Pancreas (tissue), 10 donors: ENCODE measurements around the gene NARF. TPM values are rescaled to one million over a fixed set of nuclear protein-coding genes. Genes with fewer than 3 reads are reported as not detected.
"Not testable (repeated sequence)": the region's sequence is repeated elsewhere in the genome, so short reads cannot be mapped to it uniquely, and the experiment has no call there.

Experiments used
- ATAC-seq, 4 donors: fragments of 200-7000 bp; cut with Tn5 transposase; one replicate each; pipeline versions ENCODE4 v1.8.0 to v1.9.1; 2020; ENCODE audit warnings: mild to moderate bottlenecking in 4 of 4, moderate library complexity in 4 of 4
- DNase-seq, 6 donors: peaks; one replicate each; pipeline ENCODE4 v3.0.0-alpha.2; 2020
- FAIRE-seq: peaks from 2 replicates; lab custom pipeline; 2012; peaks lifted over from hg19 to GRCh38; lab: Jason Lieb, UNC
- H3K27ac ChIP-seq, 4 donors: fragments of 200-600 bp; sonication (generic); 1 replicate in 3 of 4; 2 replicates in 1 of 4; pipeline versions ENCODE4 v1.5.0 to v1.8.0; 2020
- H3K27me3 ChIP-seq, 4 donors: fragments of 200-600 bp; one replicate each; pipeline ENCODE4 v1.8.0; 2021
- H3K36me3 ChIP-seq, 3 donors: fragments of 200-600 bp; sonication (generic) in 1 of 3; one replicate each; pipeline versions ENCODE4 v1.5.0 to v1.8.0; 2020 to 2021
- H3K4me1 ChIP-seq, 3 donors: fragments of 200-600 bp; one replicate each; pipeline ENCODE4 v1.8.0; 2021
- H3K4me3 ChIP-seq, 4 donors: fragments of 200-600 bp; sonication (generic) in 2 of 4; one replicate each; pipeline versions ENCODE4 v1.5.0 to v1.8.0; 2020 to 2021
- H3K9me3 ChIP-seq, 4 donors: fragments of 200-600 bp; one replicate each; pipeline ENCODE4 v1.8.0; 2021
- CTCF ChIP-seq, 4 donors: fragments of 200-600 bp; sonication (generic) in 3 of 4; IDR thresholded peaks; one replicate each; pipeline versions ENCODE4 v1.5.0 to v1.8.0; 2021; ENCODE audit warnings: antibody characterized with exemption in 4 of 4
- WGBS, 2 donors: extraction: QIAGEN DNeasy Blood & Tissue Kit; methylation state at CpG; one replicate each; pipeline ENCODE4 v1.1.7; 2013; 5-methylcytosine and 5-hydroxymethylcytosine counted together
- intact Hi-C, 3 donors: fragments of 100-400 bp; cut with DNase I; formaldehyde crosslinking; loops; one replicate each; pipeline versions ENCODE4 v1.11.1 to v1.14.2; 2022
- polyA plus RNA-seq, 2 donors: library from polyadenylated mRNA; stranded (reverse); fragments of 200-250 nt; gene quantifications; one replicate each; pipeline ENCODE4 v1.2.3, GENCODE V29; 2013
- total RNA-seq, 6 donors: library from RNA; stranded (reverse); fragmentation: NEBNext Ultra II Directional in 4 of 6; extraction: Animal tissue kit (Norgen Biotek cat#: 25700) in 4 of 6; gene quantifications; one replicate each; pipeline versions ENCODE4 v1.2.1 to v1.2.4, GENCODE V29; 2021 to 2023
- donor health status: healthy with polysubstance abuse.
- donor health status: DM: no; HTN: no; CAD: no; lungs with moderate emphysema.
- donor health status: DM: no; HTN: no; CAD: no.
- donor health status: control.
- donor health status: control.
- donor health status: Bipolar disorder and iron deficiency.
- donor health status: DM: yes; HTN: yes; CAD: no.
- donor health status: DM: no; HTN: no; CAD: no.
- donor health status: DM: no; HTN: no; CAD: no.
- donor health status: DM: yes; HTN: yes; CAD: no.

NARF gene
- total RNA-seq (10 to 100 TPM; 21.3 to 42.8 (median 30.2) TPM), polyA plus RNA-seq (10 to 100 TPM; 57.8 to 96.9 TPM)

GRCh38 chr17:82458179-82458884 is at the start of gene NARF:
TSS of gene NARF (plus strand) at chr17:82458741. CDS start at chr17:82458804, 63 bp downstream.
- Histone ChIP-seq H3K4me1 (peaks cover 5 to 34% (median 26%) of the 10 kb centered on the region in 3 donors), H3K36me3 (no peaks in the 10 kb centered on the region), H3K4me3 (peak within 1 kb of the TSS; percentile 65 to 87 (median 82)), H3K9me3 (no peaks in the 10 kb centered on the region), H3K27ac (peak within 1 kb of the TSS; percentile 100), H3K27me3 (no peaks in the 10 kb centered on the region)
- FAIRE-seq: no peak
- no peak for TF ChIP-seq CTCF (IDR thresholded peaks at IDR 0.05)
- intact Hi-C loops: no loop called here
- peak; percentile 94 to 99 (median 98) for DNase-seq
- ATAC-seq: peak; percentile 93 to 97 (median 96)
- WGBS, 2 donors: 0% methylated on average over 84 to 85 of the region's 85 CpGs

- FAIRE-seq (no peak), DNase-seq (peak in 1 of 6 donors; percentile 15), ATAC-seq (no peak)
- no peaks in the 10 kb centered on the region for H3K9me3 ChIP-seq
- no peak overlapping the region for H3K27ac ChIP-seq
- H3K27me3 ChIP-seq: no peaks in the 10 kb centered on the region
- intact Hi-C loops: no loop called here
- no peak for TF ChIP-seq CTCF (IDR thresholded peaks at IDR 0.05)
- H3K36me3 ChIP-seq: peaks cover 0 to 3% (median 0%) of the 10 kb centered on the region in 3 donors
- WGBS, 2 donors: 94 to 96% methylated on average over 21 of the region's 21 CpGs
- H3K4me1 ChIP-seq: no peaks in the 10 kb centered on the region
- no peak overlapping the region for H3K4me3 ChIP-seq
Measured at GRCh38 chr17:82408938-82409318, 49.6 kb upstream of the NARF start.

GRCh38 chr17:82410014-82410716 is 48.4 kb upstream of the NARF start:
- no peak for TF ChIP-seq CTCF (IDR thresholded peaks at IDR 0.05)
- DNase-seq (peak in 1 of 6 donors; percentile 18), ATAC-seq (no peak), FAIRE-seq (no peak)
- no peaks in the 10 kb centered on the region for H3K36me3 ChIP-seq
- intact Hi-C loops: no loop called here
- no peaks in the 10 kb centered on the region for H3K9me3 ChIP-seq
- peaks cover 0 to 4% (median 4%) of the 10 kb centered on the region in 3 donors for H3K4me1 ChIP-seq
- 94 to 96% methylated on average over 14 of the region's 14 CpGs for WGBS, 2 donors
- no peaks in the 10 kb centered on the region for H3K27me3 ChIP-seq
- H3K27ac ChIP-seq: no peak overlapping the region
- H3K4me3 ChIP-seq: no peak overlapping the region

- ATAC-seq (no peak), FAIRE-seq (no peak), DNase-seq (peak in 1 of 6 donors; percentile 10)
- Histone ChIP-seq H3K9me3 (no peaks in the 10 kb centered on the region), H3K27me3 (no peaks in the 10 kb centered on the region), H3K4me3 (no peak overlapping the region), H3K27ac (no peak overlapping the region), H3K4me1 (peaks cover 0 to 4% (median 4%) of the 10 kb centered on the region in 3 donors), H3K36me3 (no peaks in the 10 kb centered on the region)
- whole genome bisulfite sequencing, 2 donors: 96% methylated on average over 24 of the region's 24 CpGs
- intact Hi-C loops: no loop called here
- TF ChIP-seq CTCF (IDR thresholded peaks at IDR 0.05): no peak
Measured at GRCh38 chr17:82411396-82412053, 47.0 kb upstream of the NARF start.

GRCh38 chr17:82412081-82412480 is 46.5 kb upstream of the NARF start:
- H3K27ac ChIP-seq, H3K9me3 ChIP-seq, H3K27me3 ChIP-seq, intact Hi-C loops, FAIRE-seq, H3K4me3 ChIP-seq, ATAC-seq, H3K36me3 ChIP-seq, H3K4me1 ChIP-seq: not testable (repeated sequence)
- peak in 1 of 6 donors; percentile 8 for DNase-seq
- WGBS, 2 donors: 70 to 74% methylated on average over 12 to 16 of the region's 16 CpGs
